A673 (cell line): ENCODE measurements around the gene POTEI.
"Not testable (repeated sequence)": the region's sequence is repeated elsewhere in the genome, so short reads cannot be mapped to it uniquely, and the experiment has no call there.

Experiments
- CTCF ChIP-seq: fragments of 300-800, 200-600 bp; sonication (generic); conservative IDR thresholded peaks from 2 replicates; pipeline ENCODE4 v1.5.1; 2017; ENCODE audit warnings: low read depth, mild to moderate bottlenecking, antibody characterized with exemption, low read length, moderate library complexity, mixed read lengths
- EZH2 ChIP-seq: fragments of 200-600 bp; sonication (generic); IDR thresholded peaks from 2 replicates; pipeline ENCODE4 v1.6.1; 2017; ENCODE audit warnings: borderline replicate concordance, low read depth, mild to moderate bottlenecking, mixed read lengths, antibody characterized with exemption, low read length; ENCODE audit not compliant: poor library complexity, severe bottlenecking

DNA sequence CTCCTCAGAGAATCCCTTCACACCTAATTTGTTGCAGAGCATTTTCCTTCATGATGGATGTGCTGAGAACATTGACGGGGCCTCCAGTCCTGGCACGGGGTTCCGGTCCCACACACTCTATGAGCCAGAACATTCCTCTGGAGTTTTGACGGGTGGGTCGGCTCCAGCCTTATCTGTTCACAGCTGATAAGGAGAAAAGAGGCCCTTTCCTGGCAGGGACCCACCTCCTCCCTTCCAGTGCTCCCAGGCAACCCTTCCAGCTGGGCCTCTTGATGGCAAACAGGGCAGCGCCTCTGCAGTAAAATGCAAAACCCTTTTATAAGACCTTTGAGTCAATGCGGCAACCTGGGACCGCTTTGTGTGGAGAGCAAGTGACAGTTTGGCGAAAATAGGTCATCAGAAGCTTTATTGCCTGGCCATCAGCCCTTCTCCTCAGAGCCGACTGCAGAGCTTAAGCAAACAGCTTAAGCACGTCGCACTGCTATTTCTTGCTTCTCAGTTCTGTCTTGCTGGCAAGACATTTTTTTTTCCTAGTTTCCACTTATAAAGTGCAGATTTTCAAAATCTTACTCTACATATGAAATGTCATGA is 9.5 kb upstream of the POTEI start:
- TF ChIP-seq EZH2, CTCF: not testable (repeated sequence)
